VCaP (cell line): ENCODE results near the gene KCNMA1.
A peak's percentile ranks its signal among the peaks of the same experiment; 100 is the strongest.

ENCODE experiments used
- H3K27ac ChIP-seq: fragments of 450-650 bp; 2 replicates; pipeline ENCODE4 v1.5.1; 2017
- CTCF ChIP-seq: fragments of 450-650 bp; conservative IDR thresholded peaks from 2 replicates; pipeline ENCODE4 v1.5.1; 2017; ENCODE audit warnings: mild to moderate bottlenecking, moderate library complexity

The KCNMA1 gene

GRCh38 chr10:77334501-77334900 lies 303.1 kb downstream of the KCNMA1 start:
- no peak for TF ChIP-seq CTCF
- no peak overlapping the region for H3K27ac ChIP-seq

GRCh38 chr10:77333610-77334340 lies 303.8 kb downstream of the KCNMA1 start:
- no peak for TF ChIP-seq CTCF
- no peak overlapping the region for H3K27ac ChIP-seq

- TF ChIP-seq CTCF, result no peak
- H3K27ac ChIP-seq, result no peak overlapping the region
Measured at GRCh38 chr10:77332256-77332655, 305.4 kb downstream of the KCNMA1 start.

- no peak for TF ChIP-seq CTCF
- peak overlapping the region; percentile 53 for H3K27ac ChIP-seq
Measured at GRCh38 chr10:77328272-77328816, 309.3 kb downstream of the KCNMA1 start.

GRCh38 chr10:77325233-77325537 lies 312.4 kb downstream of the KCNMA1 start:
- H3K27ac ChIP-seq, result peak overlapping the region; percentile 62
- no peak for TF ChIP-seq CTCF

- H3K27ac ChIP-seq, result no peak overlapping the region
Measured at GRCh38 chr10:77321838-77322237, 315.8 kb downstream of the KCNMA1 start.

GRCh38 chr10:77320971-77321471 lies 316.6 kb downstream of the KCNMA1 start:
- no peak overlapping the region for H3K27ac ChIP-seq
- TF ChIP-seq CTCF, result no peak

More at GRCh38 chr10:77321838-77322237, 315.8 kb downstream of the KCNMA1 start:
- TF ChIP-seq CTCF, result no peak
